Right cardiac atrium (tissue), 5 donors: ENCODE data around the gene SCYL1. TPM values are rescaled to one million over a fixed set of nuclear protein-coding genes. Genes with fewer than 3 reads are reported as not detected.

Experiments used
- polyA plus RNA-seq: library from polyadenylated mRNA; stranded (reverse); fragments of 200-250 nt; gene quantifications from one replicate; pipeline ENCODE4 v1.2.3, GENCODE V29; 2013
- total RNA-seq, 4 donors: library from RNA; stranded (reverse); fragmentation: NEBNext Ultra II Directional; extraction: Animal tissue kit (Norgen Biotek cat#: 25700); gene quantifications; one replicate each; pipeline ENCODE4 v1.2.1, GENCODE V29; 2021
- donor health status: healthy with polysubstance abuse.
- donor health status: DM: no; HTN: yes; CAD: no.
- donor health status: DM: no; HTN: no; CAD: no.
- donor health status: DM: no; HTN: yes; CAD: no; lungs with severe emphysema.
- donor health status: DM: yes; HTN: yes; CAD: no.

Gene SCYL1
- total and polyA plus RNA-seq, 5 donors: 56.6 to 65.2 (median 61.9) TPM

Other genes starting within 250 kb of the SCYL1 start
- gene CDC42EP2, start 210.2 kb upstream of the SCYL1 start, total RNA-seq: 10 to 100 TPM in 2 of 4 donors, 1 to 10 TPM in 2; 9.1 to 21.2 (median 10.7) TPM
- 12.2 TPM for gene CDC42EP2, start 210.2 kb upstream of the SCYL1 start, polyA plus RNA-seq
- 10 to 100 TPM; 51.9 to 61.6 (median 59.7) TPM for gene DPF2, start 191.2 kb upstream of the SCYL1 start, total RNA-seq
- gene DPF2, start 191.2 kb upstream of the SCYL1 start, polyA plus RNA-seq: 33.2 TPM
- under 1 TPM in 3 of 4 donors, not detected in 1; 0.14 to 0.23 (median 0.15) TPM for gene TIGD3, start 170.3 kb upstream of the SCYL1 start, total RNA-seq
- gene TIGD3, start 170.3 kb upstream of the SCYL1 start, polyA plus RNA-seq: 0.20 TPM
- 1 to 10 TPM; 6.1 to 7.7 (median 7.4) TPM for gene SLC25A45, start 142.4 kb upstream of the SCYL1 start, total RNA-seq
- 5.5 TPM for gene SLC25A45, start 142.4 kb upstream of the SCYL1 start, polyA plus RNA-seq
- 10 to 100 TPM; 12.2 to 16.1 (median 12.9) TPM for gene FRMD8, start 138.4 kb upstream of the SCYL1 start, total RNA-seq
- 9.3 TPM for gene FRMD8, start 138.4 kb upstream of the SCYL1 start, polyA plus RNA-seq
- gene NEAT1, start 102.3 kb upstream of the SCYL1 start, total RNA-seq: 100 to 1,000 TPM; 346 to 441 (median 427) TPM
- 441 TPM for gene NEAT1, start 102.3 kb upstream of the SCYL1 start, polyA plus RNA-seq
- 1,000 to 10,000 TPM; 3,773 to 5,353 (median 5,000) TPM for gene MALAT1, start 26.0 kb upstream of the SCYL1 start, total RNA-seq
- 1,948 TPM for gene MALAT1, start 26.0 kb upstream of the SCYL1 start, polyA plus RNA-seq
- gene LTBP3, start 33.3 kb downstream of the SCYL1 start, total RNA-seq: 100 to 1,000 TPM; 128 to 161 (median 140) TPM
- gene LTBP3, start 33.3 kb downstream of the SCYL1 start, polyA plus RNA-seq: 60.2 TPM
- gene ZNRD2, start 45.4 kb downstream of the SCYL1 start, total RNA-seq: 10 to 100 TPM; 32.6 to 35.3 (median 34.9) TPM
- gene ZNRD2, start 45.4 kb downstream of the SCYL1 start, polyA plus RNA-seq: 56.8 TPM
- gene FAM89B, start 47.5 kb downstream of the SCYL1 start, total RNA-seq: 10 to 100 TPM; 40.5 to 46.6 (median 45.9) TPM
- gene FAM89B, start 47.5 kb downstream of the SCYL1 start, polyA plus RNA-seq: 43.0 TPM
- gene EHBP1L1, start 51.0 kb downstream of the SCYL1 start, total RNA-seq: 10 to 100 TPM; 43.9 to 80.2 (median 48.2) TPM
- gene EHBP1L1, start 51.0 kb downstream of the SCYL1 start, polyA plus RNA-seq: 35.7 TPM
- under 1 TPM; 0.28 to 0.88 (median 0.55) TPM for gene KCNK7, start 70.7 kb downstream of the SCYL1 start, total RNA-seq
- gene KCNK7, start 70.7 kb downstream of the SCYL1 start, polyA plus RNA-seq: 0.18 TPM
- 10 to 100 TPM; 35.0 to 41.2 (median 38.1) TPM for gene MAP3K11, start 89.1 kb downstream of the SCYL1 start, total RNA-seq
- 30.8 TPM for gene MAP3K11, start 89.1 kb downstream of the SCYL1 start, polyA plus RNA-seq
- 10 to 100 TPM; 13.4 to 17.2 (median 14.8) TPM for gene PCNX3, start 90.7 kb downstream of the SCYL1 start, total RNA-seq
- 10.2 TPM for gene PCNX3, start 90.7 kb downstream of the SCYL1 start, polyA plus RNA-seq
- gene SIPA1, start 113.0 kb downstream of the SCYL1 start, total RNA-seq: 10 to 100 TPM; 22.4 to 27.4 (median 26.2) TPM
- 19.3 TPM for gene SIPA1, start 113.0 kb downstream of the SCYL1 start, polyA plus RNA-seq
- 10 to 100 TPM; 40.1 to 54.6 (median 40.9) TPM for gene RELA, start 137.8 kb downstream of the SCYL1 start, total RNA-seq
- gene RELA, start 137.8 kb downstream of the SCYL1 start, polyA plus RNA-seq: 30.6 TPM
- gene KAT5, start 187.2 kb downstream of the SCYL1 start, total RNA-seq: 10 to 100 TPM; 49.0 to 57.2 (median 54.0) TPM
- 49.1 TPM for gene KAT5, start 187.2 kb downstream of the SCYL1 start, polyA plus RNA-seq
- gene RNASEH2C, start 195.7 kb downstream of the SCYL1 start, total RNA-seq: 10 to 100 TPM; 68.1 to 94.4 (median 76.4) TPM
- 158 TPM for gene RNASEH2C, start 195.7 kb downstream of the SCYL1 start, polyA plus RNA-seq